Lung (tissue), 12 donors: Measurements from ENCODE around the gene ADGRA3. TPM values are rescaled to one million over a fixed set of nuclear protein-coding genes. Genes with fewer than 3 reads are reported as not detected.

Source experiments
- ATAC-seq: fragments of 200-7000 bp; cut with Tn5 transposase; one replicate; pipeline ENCODE4 v1.9.1; 2020; ENCODE audit warnings: moderate number of reproducible peaks; ENCODE audit not compliant: insufficient read depth, low FRiP score
- DNase-seq, 3 donors: peaks; one replicate each; pipeline ENCODE4 v3.0.0-alpha.2; 2013 to 2017
- H3K27ac ChIP-seq, 2 donors: one replicate each; pipeline ENCODE4 v1.5.1; 2013; ENCODE audit warnings: mild to moderate bottlenecking in 2 of 2, moderate library complexity in 2 of 2, control low read depth in 1 of 2, inconsistent platforms in 1 of 2, low read depth in 1 of 2, low read length in 1 of 2
- H3K27me3 ChIP-seq, 3 donors: one replicate each; pipeline ENCODE4 v1.5.1; 2013; ENCODE audit warnings: low read length in 2 of 3; ENCODE audit not compliant: control insufficient read depth in 3 of 3, insufficient read depth in 3 of 3
- H3K36me3 ChIP-seq, 4 donors: one replicate each; pipeline ENCODE4 v1.5.1; 2013; ENCODE audit warnings: low read length in 4 of 4, mild to moderate bottlenecking in 1 of 4, moderate library complexity in 1 of 4; ENCODE audit not compliant: control insufficient read depth in 4 of 4, insufficient read depth in 4 of 4
- H3K4me1 ChIP-seq, 5 donors: one replicate each; pipeline ENCODE4 v1.5.1; 2013; ENCODE audit warnings: low read length in 5 of 5, mild to moderate bottlenecking in 2 of 5, moderate library complexity in 1 of 5; ENCODE audit not compliant: control insufficient read depth in 5 of 5, insufficient read depth in 5 of 5
- H3K4me3 ChIP-seq: one replicate; pipeline ENCODE4 v1.5.1; 2013; ENCODE audit warnings: mild to moderate bottlenecking, control low read depth, moderate library complexity
- H3K9ac ChIP-seq, 2 donors: one replicate each; pipeline ENCODE4 v1.5.1; 2013; ENCODE audit warnings: low read length in 2 of 2, control low read depth in 1 of 2; ENCODE audit not compliant: insufficient read depth in 1 of 2
- H3K9me3 ChIP-seq, 4 donors: one replicate each; pipeline ENCODE4 v1.5.1; 2013; ENCODE audit warnings: low read length in 3 of 4, mild to moderate bottlenecking in 1 of 4, moderate library complexity in 1 of 4; ENCODE audit not compliant: control insufficient read depth in 4 of 4, insufficient read depth in 3 of 4
- WGBS, 2 donors: extraction: QIAGEN DNeasy Blood & Tissue Kit; methylation state at CpG; one replicate each; pipeline ENCODE4 v1.1.7; 2013; 5-methylcytosine and 5-hydroxymethylcytosine counted together
- polyA plus RNA-seq, 2 donors: library from polyadenylated mRNA; stranded (reverse); fragments of 200-250 nt; gene quantifications; one replicate each; pipeline ENCODE4 v1.2.1, GENCODE V29; 2013
- total RNA-seq, 2 donors: library from RNA; depleted of rRNA in 1 of 2; stranded (reverse); fragments of >200 nt in 1 of 2; gene quantifications; one replicate each; pipeline ENCODE4 v1.2.1, GENCODE V29; 2014 to 2021
- TF ChIP-seq, protein P1 (sequence below): IDR thresholded peaks from 2 replicates; pipeline ENCODE4 v1.5.1; 2012; ENCODE audit warnings: mild to moderate bottlenecking; ENCODE audit errors: control extremely low read depth, extremely low read depth
- donor health status: control.
- donor health status: control.
- donor health status: Bipolar disorder and iron deficiency.
- donor health status: healthy.
- donor health status: DM: yes; HTN: yes; CAD: no.

The ADGRA3 gene
- total and polyA plus RNA-seq, 4 donors: 6.6 to 62.8 (median 11.9) TPM

DNA sequence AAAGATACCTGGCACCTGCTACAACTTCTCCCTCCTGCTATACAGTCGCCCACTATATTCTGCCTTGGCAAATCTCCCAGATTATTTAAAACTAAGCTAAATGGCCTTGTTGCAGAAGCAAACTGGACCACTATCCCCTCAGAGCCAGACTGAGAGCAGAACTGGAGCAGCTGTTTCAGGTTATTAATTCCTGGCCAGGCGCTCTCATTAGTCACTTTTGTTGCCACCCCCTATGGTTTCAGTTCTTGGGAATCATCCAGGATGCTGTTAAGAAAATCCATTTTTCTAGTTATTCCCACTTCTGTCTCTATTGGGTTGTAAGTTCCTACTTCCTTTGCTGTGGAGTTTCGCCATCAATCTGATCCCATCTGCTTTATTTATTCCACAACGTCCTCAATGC lies 30.1 kb downstream of the ADGRA3 start:
- ATAC-seq (peak; percentile 9), DNase-seq (peak; percentile 63 to 93 (median 89))
- 51 to 63% methylated on average over 4 of the region's 4 CpGs for WGBS, 2 donors
- Histone ChIP-seq H3K9ac (no peak overlapping the region), H3K27ac (no peak overlapping the region), H3K4me3 (no peak overlapping the region), H3K4me1 (peaks cover 6 to 53% (median 26%) of the 10 kb centered on the region in 5 donors), H3K36me3 (no peaks in the 10 kb centered on the region), H3K27me3 (no peaks in the 10 kb centered on the region), H3K9me3 (no peaks in the 10 kb centered on the region)
- TF ChIP-seq, protein P1, sequence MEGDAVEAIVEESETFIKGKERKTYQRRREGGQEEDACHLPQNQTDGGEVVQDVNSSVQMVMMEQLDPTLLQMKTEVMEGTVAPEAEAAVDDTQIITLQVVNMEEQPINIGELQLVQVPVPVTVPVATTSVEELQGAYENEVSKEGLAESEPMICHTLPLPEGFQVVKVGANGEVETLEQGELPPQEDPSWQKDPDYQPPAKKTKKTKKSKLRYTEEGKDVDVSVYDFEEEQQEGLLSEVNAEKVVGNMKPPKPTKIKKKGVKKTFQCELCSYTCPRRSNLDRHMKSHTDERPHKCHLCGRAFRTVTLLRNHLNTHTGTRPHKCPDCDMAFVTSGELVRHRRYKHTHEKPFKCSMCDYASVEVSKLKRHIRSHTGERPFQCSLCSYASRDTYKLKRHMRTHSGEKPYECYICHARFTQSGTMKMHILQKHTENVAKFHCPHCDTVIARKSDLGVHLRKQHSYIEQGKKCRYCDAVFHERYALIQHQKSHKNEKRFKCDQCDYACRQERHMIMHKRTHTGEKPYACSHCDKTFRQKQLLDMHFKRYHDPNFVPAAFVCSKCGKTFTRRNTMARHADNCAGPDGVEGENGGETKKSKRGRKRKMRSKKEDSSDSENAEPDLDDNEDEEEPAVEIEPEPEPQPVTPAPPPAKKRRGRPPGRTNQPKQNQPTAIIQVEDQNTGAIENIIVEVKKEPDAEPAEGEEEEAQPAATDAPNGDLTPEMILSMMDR: no peak

DNA sequence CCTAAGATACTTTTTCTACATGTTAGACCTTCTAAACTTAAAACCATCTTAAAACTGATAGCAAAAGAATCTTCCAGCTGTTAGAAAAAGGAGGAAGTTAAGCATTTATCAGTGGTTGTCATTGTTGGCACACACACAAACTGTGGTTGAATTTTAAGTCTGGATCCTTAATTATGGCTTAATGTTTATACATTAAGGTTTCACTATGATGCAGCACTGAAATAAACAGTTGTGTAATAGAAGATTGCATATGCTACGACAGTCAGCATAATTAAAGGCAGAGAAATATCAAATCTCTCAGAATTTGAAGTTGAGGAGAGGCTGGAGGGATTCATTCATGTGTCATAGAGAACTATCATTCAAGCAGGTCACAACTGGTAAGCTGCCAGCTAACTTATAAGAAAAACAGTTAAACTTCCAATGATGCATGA lies 32.3 kb downstream of the ADGRA3 start:
- no peaks in the 10 kb centered on the region for H3K36me3 ChIP-seq
- H3K9me3 ChIP-seq: no peaks in the 10 kb centered on the region
- peaks cover 6 to 53% (median 26%) of the 10 kb centered on the region in 5 donors for H3K4me1 ChIP-seq
- ATAC-seq (no peak), DNase-seq (peak in 2 of 3 donors; percentile 77 to 83)
- H3K4me3 ChIP-seq: no peak overlapping the region
- H3K27ac ChIP-seq: no peak overlapping the region
- 17 to 40% methylated on average over 1 of the region's 1 CpG for WGBS, 2 donors
- no peaks in the 10 kb centered on the region for H3K27me3 ChIP-seq
- TF ChIP-seq, protein P1: no peak
- no peak overlapping the region for H3K9ac ChIP-seq

DNA sequence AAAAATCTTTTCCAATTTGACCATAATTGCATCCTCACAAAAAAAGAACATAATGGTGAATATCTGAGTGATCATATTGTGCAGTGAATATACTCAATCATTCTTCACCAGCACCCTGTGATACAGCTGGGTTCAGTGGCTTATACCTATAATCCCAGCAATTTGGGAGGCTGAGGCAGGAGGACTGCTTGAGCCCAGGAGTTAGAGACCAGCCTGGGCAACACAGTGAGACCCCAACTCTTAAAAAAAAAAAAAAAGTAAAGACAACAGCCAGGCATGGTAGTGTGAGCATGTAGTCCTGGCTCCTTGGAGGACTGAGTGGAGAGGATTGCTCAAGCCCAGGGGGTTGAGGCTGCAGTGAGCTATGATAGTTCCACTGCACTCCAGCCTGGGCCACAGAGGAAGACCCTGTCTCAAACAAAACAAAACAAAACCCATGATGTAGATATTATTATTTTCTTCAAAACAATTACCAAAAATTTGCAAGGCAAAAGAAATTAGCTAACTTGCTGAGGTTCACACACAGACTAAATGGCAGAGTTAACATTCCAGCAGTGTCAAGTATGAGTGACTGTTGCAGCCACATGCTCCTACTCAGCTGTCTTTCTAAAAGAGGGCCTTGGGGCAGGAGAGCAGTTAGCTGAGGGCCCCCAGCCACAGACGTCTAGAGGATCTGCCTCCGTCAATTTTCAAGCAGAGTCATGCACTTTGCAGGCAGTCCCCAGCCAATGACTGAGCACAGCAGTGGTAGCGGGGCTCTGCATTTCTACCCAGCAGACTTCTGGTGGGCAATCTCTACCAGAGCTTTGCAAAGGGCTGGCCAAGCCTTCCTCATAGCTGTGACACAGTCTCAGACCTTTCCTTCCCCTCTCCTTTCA lies 33.4 kb downstream of the ADGRA3 start:
- Histone ChIP-seq H3K36me3 (no peaks in the 10 kb centered on the region), H3K27me3 (no peaks in the 10 kb centered on the region), H3K4me3 (no peak overlapping the region), H3K9ac (no peak overlapping the region), H3K27ac (no peak overlapping the region), H3K4me1 (peaks cover 2 to 49% (median 21%) of the 10 kb centered on the region in 5 donors), H3K9me3 (no peaks in the 10 kb centered on the region)
- WGBS, 2 donors: 51 to 61% methylated on average over 3 of the region's 3 CpGs
- no peak for DNase-seq
- TF ChIP-seq, protein P1: no peak
- no peak for ATAC-seq
